Upper lobe of left lung (tissue), 6 donors: ENCODE data around the gene ZNF860. TPM values are rescaled to one million over a fixed set of nuclear protein-coding genes. Genes with fewer than 3 reads are reported as not detected.

ENCODE experiments used
- ATAC-seq, 2 donors: fragments of 200-7000 bp; cut with Tn5 transposase; one replicate each; pipeline ENCODE4 v1.9.1; 2022; ENCODE audit warnings: mild to moderate bottlenecking in 2 of 2, moderate library complexity in 2 of 2; ENCODE audit not compliant: low FRiP score in 2 of 2
- DNase-seq, 2 donors: peaks; one replicate each; pipeline ENCODE4 v3.0.0-alpha.2; 2019 to 2020
- H3K27ac ChIP-seq, 4 donors: fragments of 200-600 bp; sonication (generic); one replicate each; pipeline ENCODE4 v1.5.1; 2016 to 2019
- H3K27me3 ChIP-seq, 4 donors: fragments of 200-600 bp; sonication (generic); one replicate each; pipeline ENCODE4 v1.5.1; 2017 to 2019
- H3K36me3 ChIP-seq, 4 donors: fragments of 200-600 bp; sonication (generic); one replicate each; pipeline ENCODE4 v1.5.1; 2016 to 2019
- H3K4me1 ChIP-seq, 4 donors: fragments of 200-600 bp; sonication (generic); one replicate each; pipeline ENCODE4 v1.5.1; 2018 to 2019
- H3K4me3 ChIP-seq, 4 donors: fragments of 200-600 bp; sonication (generic); one replicate each; pipeline ENCODE4 v1.5.1; 2017 to 2019; ENCODE audit warnings: mild to moderate bottlenecking in 2 of 4, moderate library complexity in 1 of 4
- H3K9me3 ChIP-seq, 4 donors: fragments of 200-600 bp; sonication (generic); one replicate each; pipeline ENCODE4 v1.5.1; 2018 to 2019
- CTCF ChIP-seq, 6 experiments: fragments of 450-650 bp in 4 of 6; fragments of 200-600 bp in 2 of 6; sonication (generic) in 2 of 6; IDR thresholded peaks; one replicate each; pipeline ENCODE4 v1.5.1; 2016 to 2019; ENCODE audit warnings: antibody characterized with exemption in 6 of 6
- EP300 ChIP-seq, 4 donors: sonication (generic); formaldehyde crosslinking; IDR thresholded peaks; one replicate each; pipeline ENCODE4 v1.5.1; 2017; ENCODE audit warnings: antibody characterized with exemption in 4 of 4, control low read depth in 2 of 4
- POLR2A ChIP-seq, 4 donors: fragments of 450-650 bp; IDR thresholded peaks; one replicate each; pipeline ENCODE4 v1.5.1; 2016 to 2017; ENCODE audit warnings: antibody characterized with exemption in 4 of 4, mild to moderate bottlenecking in 2 of 4
- POLR2AphosphoS5 ChIP-seq, 2 donors: sonication (generic); formaldehyde crosslinking; IDR thresholded peaks; one replicate each; pipeline ENCODE4 v1.5.1; 2017; ENCODE audit warnings: antibody characterized with exemption in 2 of 2
- WGBS, 2 donors: methylation state at CpG; one replicate each; pipeline ENCODE4 v1.1.5; 2017 to 2018; 5-methylcytosine and 5-hydroxymethylcytosine counted together
- total RNA-seq, 6 donors: library from RNA; depleted of rRNA in 4 of 6; stranded (reverse); fragments of >200 nt in 4 of 6; gene quantifications; one replicate each; pipeline versions ENCODE4 v1.1.0 to v1.2.1, GENCODE V29; 2016 to 2021
- donor health status: DM: no; HTN: no; CAD: no; lungs with moderate emphysema.
- donor health status: DM: no; HTN: yes; CAD: no; lungs with severe emphysema.

Gene ZNF860
- 1 to 10 TPM in 5 of 6 donors, not detected in 1; 1.0 to 2.6 (median 1.2) TPM for total RNA-seq

GRCh38 chr3:31981206-31982181 is at the start of gene ZNF860, which contains the start of gene OSBPL10:
Gene ZNF860 (plus strand): TSS chr3:31981750. CDS start chr3:31989080, 7,330 bp downstream.
Gene OSBPL10 (minus strand): TSS chr3:31981262. CDS start chr3:31981179, 83 bp downstream.
- H3K9me3 ChIP-seq, result no peaks in the 10 kb centered on the region
- no peak for TF ChIP-seq CTCF (IDR thresholded peaks at IDR 0.05)
- peak in 1 of 4 donors; percentile 27 for TF ChIP-seq EP300 (IDR thresholded peaks at IDR 0.05)
- peak in 3 of 4 donors; percentile 22 to 61 (median 59) for TF ChIP-seq POLR2A (IDR thresholded peaks at IDR 0.05)
- peak; percentile 11 to 56 for TF ChIP-seq POLR2AphosphoS5 (IDR thresholded peaks at IDR 0.05)
- peaks cover 7 to 25% (median 17%) of the 10 kb centered on the region in 4 donors for H3K4me1 ChIP-seq
- peak within 1 kb of the TSS; percentile 47 to 88 (median 66) for H3K4me3 ChIP-seq
- H3K36me3 ChIP-seq, result no peaks in the 10 kb centered on the region
- peak; percentile 93 to 95 for DNase-seq
- peak within 1 kb of the TSS; percentile 85 to 87 (median 86) for H3K27ac ChIP-seq
- WGBS, 2 donors, result 18 to 20% methylated on average over 35 to 40 of the region's 65 CpGs
- peak; percentile 91 to 95 for ATAC-seq
- peaks cover 0 to 7% (median 0%) of the 10 kb centered on the region in 4 donors for H3K27me3 ChIP-seq

- ATAC-seq, result no peak
- Histone ChIP-seq H3K27me3 (no peaks in the 10 kb centered on the region), H3K27ac (no peak overlapping the region), H3K36me3 (no peaks in the 10 kb centered on the region), H3K9me3 (no peaks in the 10 kb centered on the region), H3K4me3 (no peak overlapping the region), H3K4me1 (peaks cover 6 to 22% (median 9%) of the 10 kb centered on the region in 4 donors)
- TF ChIP-seq POLR2AphosphoS5 (IDR thresholded peaks at IDR 0.05) (no peak), EP300 (IDR thresholded peaks at IDR 0.05) (no peak), POLR2A (IDR thresholded peaks at IDR 0.05) (no peak), CTCF (IDR thresholded peaks at IDR 0.05) (no peak)
- 78 to 83% methylated on average over 3 of the region's 3 CpGs for WGBS, 2 donors
- no peak for DNase-seq
These were observed 48.6 kb upstream of the ZNF860 start for GRCh38 chr3:31932990-31933389.

- Histone ChIP-seq H3K4me3 (no peak overlapping the region), H3K27me3 (no peaks in the 10 kb centered on the region), H3K27ac (no peak overlapping the region), H3K4me1 (peaks cover 6 to 22% (median 9%) of the 10 kb centered on the region in 4 donors), H3K9me3 (no peaks in the 10 kb centered on the region), H3K36me3 (no peaks in the 10 kb centered on the region)
- TF ChIP-seq EP300 (IDR thresholded peaks at IDR 0.05), result no peak
- no peak for TF ChIP-seq POLR2A (IDR thresholded peaks at IDR 0.05)
- no peak for TF ChIP-seq POLR2AphosphoS5 (IDR thresholded peaks at IDR 0.05)
- no peak for TF ChIP-seq CTCF (IDR thresholded peaks at IDR 0.05)
- 86 to 96% methylated on average over 1 of the region's 1 CpG for WGBS, 2 donors
- no peak for DNase-seq
- ATAC-seq, result no peak
These were observed 47.5 kb upstream of the ZNF860 start for GRCh38 chr3:31934018-31934417.

GRCh38 chr3:31934866-31935265 is 46.7 kb upstream of the ZNF860 start:
- Histone ChIP-seq H3K27ac (no peak overlapping the region), H3K4me1 (peaks cover 6 to 22% (median 9%) of the 10 kb centered on the region in 4 donors), H3K27me3 (no peaks in the 10 kb centered on the region), H3K36me3 (no peaks in the 10 kb centered on the region), H3K9me3 (no peaks in the 10 kb centered on the region), H3K4me3 (no peak overlapping the region)
- ATAC-seq (no peak), DNase-seq (peak in 1 of 2 donors; percentile 61)
- 26 to 41% methylated on average over 3 of the region's 3 CpGs for WGBS, 2 donors
- no peak for TF ChIP-seq POLR2AphosphoS5 (IDR thresholded peaks at IDR 0.05)
- TF ChIP-seq CTCF (IDR thresholded peaks at IDR 0.05), result no peak
- no peak for TF ChIP-seq EP300 (IDR thresholded peaks at IDR 0.05)
- TF ChIP-seq POLR2A (IDR thresholded peaks at IDR 0.05), result no peak
